Activated T-cell treated with anti-CD3 and anti-CD28 coated beads for 1 hour (primary cell): ENCODE data around the gene SATB2.

ENCODE experiments used
- DNase-seq: peaks from one replicate; pipeline ENCODE4 v3.0.0-alpha.2; 2020; ENCODE audit warnings: low read depth

Gene SATB2

DNA sequence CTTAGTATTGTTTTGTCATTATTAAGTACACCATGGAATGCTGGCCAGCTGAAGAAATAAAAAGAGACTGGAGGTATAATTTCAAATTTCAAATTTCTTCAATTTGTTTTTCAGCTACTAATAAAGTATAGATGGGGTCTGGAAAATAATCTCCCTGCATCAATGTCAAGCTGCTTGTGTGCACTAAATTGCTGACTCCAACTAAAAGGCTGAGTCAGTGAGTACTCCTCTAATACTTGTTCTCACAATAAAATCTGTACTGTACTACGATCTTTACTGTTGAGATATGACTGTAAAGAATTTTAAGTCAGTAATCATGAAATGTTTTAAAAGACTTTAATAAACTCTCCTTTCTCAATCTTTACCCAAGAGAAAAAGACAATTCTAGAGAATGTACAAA, 131.9 kb downstream of the SATB2 start:
- DNase-seq: no peak

DNA sequence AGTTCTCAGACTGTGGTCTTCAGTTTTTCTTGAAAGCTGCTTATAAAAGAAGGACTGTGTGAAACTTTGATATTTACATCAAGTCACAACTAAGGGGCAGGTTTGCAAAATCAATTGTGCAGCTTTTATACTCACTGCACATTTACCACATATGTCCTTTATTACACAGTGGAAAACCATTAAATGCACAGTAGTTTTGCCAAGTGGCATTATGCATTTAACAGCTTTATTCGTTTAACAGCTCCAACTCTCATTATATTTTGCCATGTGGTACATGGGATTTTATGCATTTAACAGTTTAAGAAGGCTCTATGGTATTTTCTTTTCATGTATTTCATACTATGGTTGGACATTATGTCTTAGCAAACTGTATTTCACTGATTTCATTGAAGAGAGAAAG, 135.6 kb downstream of the SATB2 start:
- DNase-seq: no peak

DNA sequence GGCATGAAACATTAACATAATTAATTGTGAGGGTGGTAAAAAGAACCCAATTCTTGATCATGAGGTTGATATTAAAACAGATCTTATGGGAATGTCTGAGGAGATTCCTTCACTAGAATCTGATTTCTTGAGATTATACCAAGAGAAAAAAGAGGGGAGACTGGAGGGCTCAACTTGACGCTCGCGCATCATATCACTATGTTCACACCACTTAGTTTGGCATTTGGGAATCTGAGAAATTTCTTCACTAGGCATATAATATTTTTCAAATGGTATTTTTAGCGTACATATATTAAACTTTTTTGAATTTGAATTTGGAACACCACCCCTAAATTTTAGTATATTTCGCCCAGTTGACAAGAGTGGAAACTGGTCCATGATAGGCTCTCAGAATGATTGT, 140.1 kb downstream of the SATB2 start:
- no peak for DNase-seq

DNA sequence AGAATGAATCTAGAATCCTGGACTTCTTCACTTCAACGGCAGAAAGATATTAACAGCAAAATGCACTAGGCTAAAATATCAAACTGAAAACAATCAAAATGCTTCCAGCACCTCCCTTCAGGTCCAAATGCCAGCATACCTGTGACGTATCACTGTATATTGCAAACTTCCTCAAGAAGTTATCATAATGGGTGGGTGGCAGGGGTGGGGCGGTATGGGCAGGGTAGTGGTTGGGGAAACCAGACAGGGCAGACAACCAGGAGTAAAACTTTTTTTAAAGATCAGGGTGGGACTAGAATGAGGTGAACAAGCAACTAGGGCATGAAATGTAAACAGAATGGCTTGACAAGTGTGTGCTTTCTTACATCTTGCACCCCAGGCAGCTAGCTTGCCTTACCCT, 140.9 kb downstream of the SATB2 start:
- no peak for DNase-seq

DNA sequence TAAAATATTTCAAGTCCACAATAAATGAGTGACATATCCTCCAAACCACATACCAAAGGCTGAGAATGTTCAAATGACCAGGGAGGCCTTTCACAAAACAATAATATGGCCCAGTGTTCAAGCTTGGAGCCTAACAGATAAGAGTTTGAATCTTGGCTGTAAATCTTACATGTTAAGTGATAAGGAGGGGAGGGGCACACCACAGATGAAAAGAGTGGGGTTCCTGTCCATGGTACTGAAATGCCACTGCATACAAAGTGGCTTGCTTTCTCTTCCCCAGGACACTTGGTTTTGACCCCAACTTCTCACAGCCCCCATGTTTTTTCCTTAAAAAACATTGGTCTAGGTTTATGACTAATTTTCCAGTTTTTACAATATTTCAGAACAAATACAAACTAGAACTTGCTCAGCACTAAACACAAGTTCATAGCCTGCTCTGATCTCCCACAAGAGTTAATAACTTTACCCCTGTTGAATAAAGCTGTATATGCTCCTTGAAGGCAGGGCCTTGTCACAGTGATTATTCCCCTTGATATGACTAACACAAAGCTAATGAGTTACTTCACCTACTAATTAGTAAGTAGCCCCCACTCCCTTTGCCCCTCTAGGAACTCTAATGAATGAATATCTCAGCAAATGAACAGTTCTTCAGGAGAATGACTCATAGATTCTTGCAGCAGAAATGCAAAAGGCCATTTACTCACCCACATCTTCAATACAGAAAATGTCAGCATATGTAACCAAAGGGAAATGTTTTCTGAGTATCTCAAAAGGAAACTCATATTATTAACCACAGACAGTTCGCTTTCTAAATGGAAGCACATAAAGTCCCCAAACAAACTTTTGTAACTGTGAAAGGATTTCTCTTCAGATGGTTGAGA, 142.2 kb downstream of the SATB2 start:
- no peak for DNase-seq

DNA sequence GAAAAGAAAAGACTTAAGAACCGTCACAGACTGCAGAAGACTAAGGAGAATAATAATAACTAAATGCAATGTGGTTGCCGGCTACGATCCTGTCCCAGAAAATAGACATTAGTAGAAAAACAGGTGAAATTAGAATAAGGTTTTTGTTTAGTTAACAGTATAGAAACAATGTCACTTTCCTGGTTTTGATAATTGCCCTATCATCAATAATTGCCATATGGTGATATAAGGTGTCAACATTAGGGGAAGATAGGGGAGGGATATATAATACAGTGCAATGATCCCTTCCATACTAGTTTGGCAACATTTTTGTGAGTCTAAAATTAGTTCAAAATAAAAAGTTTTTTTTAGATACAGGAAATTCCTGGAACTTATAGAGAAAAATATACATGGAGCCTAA, 144.8 kb downstream of the SATB2 start:
- no peak for DNase-seq

DNA sequence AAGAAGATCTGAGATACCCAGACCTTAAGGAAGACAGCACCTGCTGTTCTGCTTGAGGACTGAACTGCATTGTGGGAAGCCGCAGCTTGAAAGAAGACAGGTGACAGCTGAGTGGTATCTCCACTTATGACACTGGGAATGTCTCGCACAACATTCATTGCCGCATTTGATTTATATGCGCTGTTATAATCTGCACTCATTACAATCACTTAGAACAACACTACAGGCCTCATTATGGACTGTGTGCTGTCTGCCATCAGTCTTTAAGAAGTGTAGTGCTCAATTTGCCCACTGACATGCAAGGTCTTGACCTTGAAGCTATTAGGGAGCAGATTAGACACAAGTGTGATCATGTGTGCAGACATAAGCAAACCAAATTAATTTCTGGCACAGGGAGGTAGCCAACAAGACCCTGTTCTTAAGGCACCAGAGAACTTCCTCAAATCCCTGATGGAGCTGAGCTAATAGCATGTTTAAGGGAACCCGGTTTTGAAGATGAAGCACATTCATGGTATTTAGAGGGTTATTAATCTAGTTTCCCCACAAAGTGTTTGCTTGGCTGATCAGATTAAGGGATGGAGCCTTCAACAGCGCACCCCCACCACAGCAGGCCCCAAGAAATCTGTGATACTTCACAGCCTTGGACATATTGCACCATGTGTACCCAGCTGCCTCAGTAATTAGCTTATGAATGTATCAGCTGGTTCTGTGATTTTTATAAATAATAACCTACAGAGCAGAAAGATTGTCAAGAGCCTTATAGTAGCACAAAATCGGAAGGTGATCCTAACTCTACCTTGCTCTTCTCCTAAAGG, 146.8 kb downstream of the SATB2 start:
- no peak for DNase-seq

DNA sequence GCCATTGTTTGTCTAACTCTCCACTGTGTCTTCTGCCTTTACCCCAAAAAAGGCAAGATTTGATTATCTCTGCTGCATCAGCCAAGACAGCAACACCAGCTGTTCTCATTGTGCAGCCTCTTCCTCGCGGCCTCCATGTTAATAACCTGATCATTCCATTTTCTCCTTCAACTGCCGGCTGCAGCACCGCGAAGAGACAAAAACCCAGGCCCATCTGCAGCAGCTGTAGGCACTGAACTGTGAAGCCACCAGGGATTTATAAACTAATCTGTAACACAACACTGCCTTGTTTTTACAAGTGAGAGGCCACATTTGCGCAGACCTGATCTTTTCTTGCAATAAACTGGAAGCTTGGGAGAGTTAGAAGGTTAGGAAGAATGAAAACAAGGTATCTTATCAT, 147.8 kb downstream of the SATB2 start:
- no peak for DNase-seq

DNA sequence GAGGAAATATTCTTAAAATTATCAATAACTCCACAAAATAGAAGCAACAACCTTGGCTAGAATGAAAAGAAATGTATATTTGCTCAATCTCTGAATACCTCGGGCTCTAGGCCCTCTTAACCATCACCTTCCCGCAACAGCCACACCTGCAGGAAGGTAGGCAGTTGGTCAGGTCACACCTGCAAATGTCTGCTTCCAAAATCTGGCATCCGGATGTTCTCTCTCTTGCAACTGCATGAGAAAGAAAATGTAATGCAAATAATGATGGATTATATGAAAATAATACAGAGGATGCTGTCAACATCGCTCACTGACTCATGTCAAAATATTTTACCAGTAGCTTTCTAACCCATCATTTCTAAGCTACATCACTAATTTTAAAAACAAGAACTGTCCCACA, 148.3 kb downstream of the SATB2 start:
- DNase-seq: no peak

DNA sequence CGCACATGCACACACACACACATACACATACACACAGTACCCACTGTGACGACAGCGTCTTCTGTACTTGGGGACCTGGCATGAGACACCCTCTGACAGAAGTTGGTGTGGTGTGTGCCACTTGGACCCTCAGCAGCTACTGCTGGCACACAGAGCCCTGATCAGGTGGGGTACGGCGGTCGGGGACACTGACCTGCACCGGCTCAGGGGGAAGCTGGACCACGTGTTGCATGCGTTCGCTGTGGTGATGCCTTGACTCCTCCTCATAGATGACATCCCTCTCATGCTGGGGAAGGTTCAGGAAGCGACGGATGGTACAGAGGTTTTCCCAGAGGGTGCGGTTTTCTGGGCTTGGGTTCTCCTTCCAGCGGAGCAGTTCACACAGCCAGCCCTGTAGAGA, 149.2 kb downstream of the SATB2 start:
- DNase-seq: no peak

DNA sequence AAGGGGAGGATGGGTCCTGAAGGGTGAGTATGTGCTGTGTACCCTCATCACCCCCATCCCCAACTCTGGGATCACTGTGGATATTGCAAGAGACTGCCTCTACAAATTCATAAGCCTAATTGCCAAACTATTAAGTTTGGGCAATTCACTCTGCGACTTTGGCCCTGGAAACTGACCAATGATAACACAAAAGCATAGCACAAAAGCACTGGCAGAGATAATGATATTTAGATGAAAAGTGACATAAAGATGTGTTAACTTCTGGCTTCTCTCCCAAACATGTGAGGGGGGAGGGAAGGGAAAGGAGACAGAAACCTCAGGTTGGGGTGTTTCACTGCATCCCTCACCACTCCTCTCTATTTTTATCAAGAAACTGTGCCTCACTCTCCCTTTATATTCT, 150.3 kb downstream of the SATB2 start:
- no peak for DNase-seq

DNA sequence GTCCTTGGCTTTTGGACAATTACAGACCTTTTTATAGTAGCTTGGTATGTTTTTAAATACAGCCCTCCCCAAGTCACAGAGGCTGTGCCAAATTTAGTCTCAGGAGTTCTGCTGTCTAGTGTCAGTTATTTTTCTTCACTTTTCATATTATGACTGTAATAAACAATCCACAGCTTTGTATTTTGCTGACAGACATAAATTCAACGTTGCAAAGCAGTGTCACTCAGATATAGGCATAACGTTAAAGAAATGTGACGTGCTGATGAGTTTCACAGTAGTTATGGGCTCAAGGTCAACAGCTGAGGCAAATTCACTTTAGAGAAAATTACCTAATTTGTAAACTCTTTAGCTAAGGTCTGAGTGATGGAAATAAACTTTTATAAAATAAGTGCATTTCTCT, 151.6 kb downstream of the SATB2 start:
- no peak for DNase-seq

DNA sequence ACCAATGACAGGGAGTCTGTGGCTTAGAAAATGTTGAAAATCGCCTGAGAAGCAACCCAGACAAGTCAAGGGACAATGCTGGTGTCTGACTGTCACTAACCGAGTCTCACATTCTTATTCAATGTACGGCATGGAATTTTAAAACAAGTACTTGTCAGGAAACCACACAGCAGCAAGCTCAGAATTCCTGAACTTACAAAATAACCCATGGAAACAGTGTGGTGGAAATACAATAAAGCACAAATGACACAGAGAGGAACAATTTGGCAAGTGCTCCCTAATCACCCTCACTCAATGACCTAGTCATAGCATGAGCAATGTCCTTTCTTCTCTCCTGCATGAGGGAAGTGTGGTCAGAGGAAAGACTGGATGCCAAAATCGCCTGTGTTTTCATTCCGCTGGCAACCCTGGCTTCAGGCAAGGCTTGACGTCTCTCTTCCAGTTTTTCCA, 154.0 kb downstream of the SATB2 start:
- DNase-seq: no peak

DNA sequence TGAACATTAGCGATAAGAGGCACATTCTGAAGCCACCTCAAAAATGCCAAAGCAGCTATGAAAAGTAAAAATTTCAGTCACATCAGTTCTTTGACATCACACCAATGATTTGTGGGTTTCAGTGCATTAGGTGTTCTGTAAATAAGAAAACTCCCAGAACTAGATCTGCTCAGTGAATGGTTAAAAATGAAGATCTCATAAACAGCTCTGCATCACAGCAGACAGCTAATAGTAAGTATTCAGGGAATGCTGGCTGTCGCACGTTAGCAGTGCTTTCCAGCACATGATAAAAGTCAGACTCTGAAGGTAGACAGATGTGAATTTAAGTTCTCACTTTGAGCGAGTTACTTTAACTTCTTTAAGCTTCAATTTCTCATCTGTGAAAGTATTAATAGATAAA, 154.9 kb downstream of the SATB2 start:
- DNase-seq: no peak

DNA sequence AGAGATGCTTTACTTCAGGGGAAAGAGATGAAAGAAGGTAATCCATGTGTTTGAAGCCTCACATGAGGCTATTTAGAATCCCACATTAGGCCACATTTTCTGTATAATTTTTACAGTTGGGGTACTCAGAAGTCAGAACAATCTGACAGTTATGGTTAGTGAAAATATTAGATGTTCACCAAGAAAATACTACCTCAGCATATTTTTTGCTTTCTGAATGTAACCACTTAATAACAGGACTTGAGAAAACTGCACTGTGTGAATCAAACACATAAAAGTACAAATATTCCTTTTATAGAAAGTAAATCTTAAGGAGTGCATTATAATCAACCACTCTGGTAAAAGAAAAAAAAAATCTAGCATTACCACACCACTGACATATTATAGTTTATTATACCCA, 169.3 kb downstream of the SATB2 start:
- no peak for DNase-seq

DNA sequence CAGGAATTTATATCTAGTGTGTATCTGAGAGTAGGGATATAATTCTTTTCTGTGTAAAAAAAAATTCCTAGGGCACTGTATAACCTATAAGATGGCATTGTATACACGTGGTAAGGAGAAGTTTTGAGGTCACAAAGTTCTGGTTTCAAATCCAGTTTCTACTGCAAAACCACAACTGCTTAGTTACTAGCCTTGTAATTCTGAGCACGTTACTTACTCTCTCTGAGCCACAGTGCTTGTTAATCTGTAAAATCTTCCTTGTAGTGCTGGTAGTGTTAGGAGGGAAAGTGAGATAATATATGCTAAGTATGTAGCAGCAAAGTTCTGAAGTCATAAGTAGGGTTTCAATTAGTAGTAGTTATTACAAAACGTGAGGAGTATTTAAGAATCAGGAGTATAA, 175.4 kb downstream of the SATB2 start:
- no peak for DNase-seq

DNA sequence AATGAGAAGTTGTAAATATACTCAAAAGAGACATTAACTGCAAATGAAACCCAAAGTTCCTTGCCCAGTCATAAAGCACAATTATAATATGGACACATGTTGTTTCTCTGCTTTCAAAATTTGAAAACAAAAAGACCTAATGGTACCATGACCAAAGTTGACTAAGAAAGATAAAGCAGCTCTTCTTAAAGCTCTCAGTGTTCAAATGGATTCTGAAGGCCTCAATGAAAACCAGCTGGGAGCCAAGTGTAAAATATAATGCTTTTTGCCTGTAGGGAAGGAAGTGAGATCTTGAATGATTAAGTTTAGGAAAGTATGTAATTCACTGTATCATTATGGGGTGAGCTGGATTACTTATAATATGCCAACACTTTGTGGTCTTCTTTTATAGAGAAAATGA, 178.6 kb downstream of the SATB2 start:
- no peak for DNase-seq

DNA sequence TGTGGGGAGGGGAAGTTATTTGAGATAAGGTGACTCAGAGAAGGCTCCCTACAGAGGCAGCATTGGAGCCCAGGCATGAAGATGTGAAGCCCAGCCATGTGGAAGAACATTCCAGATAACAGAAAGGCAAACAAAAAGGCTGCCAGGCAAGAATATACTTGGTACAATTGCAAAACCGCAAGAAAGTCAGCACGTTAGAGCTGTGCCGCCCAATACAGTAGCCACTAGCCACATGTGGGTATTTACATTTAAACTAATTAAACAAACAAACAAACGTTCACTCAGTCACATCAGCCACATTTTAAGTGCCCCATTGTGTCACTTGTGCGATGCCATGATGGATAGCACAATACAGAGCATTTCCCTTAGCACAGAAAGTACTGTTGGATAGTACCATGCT, 179.6 kb downstream of the SATB2 start:
- no peak for DNase-seq

DNA sequence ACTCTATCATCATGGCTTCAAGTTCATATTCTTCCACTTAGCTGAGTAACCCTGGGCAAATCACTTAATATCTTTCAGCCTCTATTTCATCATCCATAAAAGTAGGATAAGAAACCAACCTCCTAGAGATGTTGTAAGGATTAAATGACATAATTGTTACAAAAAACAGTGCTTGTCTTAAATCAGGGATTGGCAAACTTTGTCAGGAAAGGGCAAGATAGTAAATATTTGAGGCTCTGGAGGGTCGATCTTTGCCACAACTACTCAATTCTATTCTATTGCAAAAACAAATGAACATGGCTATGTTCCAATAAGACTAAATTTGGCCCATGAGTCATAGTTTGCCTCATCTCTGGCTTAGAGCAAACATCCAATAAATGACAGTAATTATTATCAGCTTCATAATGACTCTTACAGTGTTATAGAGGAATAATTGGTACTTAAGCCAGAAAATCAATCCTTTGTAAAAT, 184.7 kb downstream of the SATB2 start:
- DNase-seq: no peak

DNA sequence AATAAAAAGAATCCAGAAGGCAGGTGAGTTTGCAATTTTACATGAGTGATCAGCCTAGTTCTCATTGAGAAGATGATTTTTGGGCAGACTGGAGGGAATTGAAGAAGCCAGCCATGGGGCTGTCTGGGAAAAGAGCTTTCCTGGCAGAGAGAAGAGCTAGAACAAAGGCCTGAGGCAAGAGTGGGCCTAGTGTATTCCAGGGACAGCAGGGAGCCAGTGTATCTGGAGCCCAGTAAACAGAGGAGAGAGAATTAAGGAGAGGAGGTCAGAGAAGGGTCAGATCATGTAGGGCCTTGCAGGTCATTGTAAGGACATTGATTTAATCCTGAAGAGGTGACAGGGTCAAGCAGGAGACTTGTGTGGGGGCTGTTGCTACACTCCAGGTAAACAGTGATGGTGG, 195.8 kb downstream of the SATB2 start:
- no peak for DNase-seq

DNA sequence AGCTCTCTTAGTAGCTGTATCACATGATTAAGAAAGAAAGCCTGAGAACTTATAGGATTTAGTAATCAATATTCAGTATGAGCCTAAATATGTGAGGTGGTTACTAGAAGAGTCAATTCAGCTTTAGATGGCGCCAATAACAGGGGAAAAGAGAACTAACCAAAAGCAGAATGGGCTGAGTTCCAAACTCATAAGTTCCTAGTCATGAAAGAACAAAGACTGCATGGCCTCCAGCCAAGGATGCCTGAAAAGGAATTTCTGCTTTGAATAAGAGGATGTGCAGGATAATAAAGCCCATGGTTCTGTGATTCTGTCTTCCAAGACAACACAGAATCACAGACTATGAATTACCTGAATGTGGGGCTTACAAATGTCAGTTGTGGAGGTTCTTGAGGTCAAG, 196.5 kb downstream of the SATB2 start:
- DNase-seq: no peak

DNA sequence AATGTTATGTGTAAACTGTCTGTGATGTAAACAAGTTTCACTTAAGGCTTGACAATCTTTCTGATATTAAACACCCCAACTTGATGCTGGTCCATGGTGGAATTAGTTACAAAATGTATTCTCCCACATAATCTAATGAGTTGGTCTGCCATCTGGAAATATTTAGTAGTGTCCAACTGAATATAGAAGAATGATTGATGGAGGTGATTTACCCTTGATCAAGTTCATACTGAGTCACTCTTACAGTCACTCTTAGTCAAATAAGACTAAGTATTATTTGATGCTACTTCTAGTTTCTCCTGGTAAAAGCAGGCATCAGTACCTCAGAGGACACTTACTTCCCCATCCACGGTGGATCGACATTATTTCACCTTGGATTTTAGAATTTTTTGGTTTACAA, 198.1 kb downstream of the SATB2 start:
- DNase-seq: no peak

DNA sequence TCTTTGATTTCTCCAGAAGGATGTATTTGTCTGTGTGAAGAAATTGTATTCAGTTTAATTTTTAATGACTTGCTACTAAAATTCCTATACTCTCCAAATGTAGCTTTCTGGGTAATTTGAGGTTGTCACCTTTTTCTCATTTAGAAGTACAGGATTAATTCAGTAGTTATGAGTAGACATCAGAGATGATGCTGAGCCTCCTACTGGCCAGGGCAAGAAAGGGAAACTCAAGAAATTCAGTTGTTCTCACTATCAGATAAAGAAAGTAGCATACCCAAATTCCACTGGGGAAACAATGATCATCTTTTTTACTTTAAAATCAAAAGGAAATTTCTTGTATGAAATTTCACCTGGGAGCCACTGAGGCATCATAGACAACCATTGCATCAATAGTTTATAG, 199.4 kb downstream of the SATB2 start:
- DNase-seq: no peak
